Ovary (tissue), 9 donors: ENCODE measurements around the gene LRRC27. TPM values are rescaled to one million over a fixed set of nuclear protein-coding genes. Genes with fewer than 3 reads are reported as not detected.
"Not testable (repeated sequence)": the region's sequence is repeated elsewhere in the genome, so short reads cannot be mapped to it uniquely, and the experiment has no call there.

Source experiments
- DNase-seq, 5 donors: peaks; one replicate each; pipeline ENCODE4 v3.0.0-alpha.2; 2019 to 2020
- H3K27ac ChIP-seq, 2 donors: fragments of 200-600 bp; one replicate each; pipeline versions ENCODE4 v1.5.1 to v1.8.0; 2019 to 2022
- H3K27me3 ChIP-seq: fragments of 200-600 bp; one replicate; pipeline ENCODE4 v1.8.0; 2022
- H3K36me3 ChIP-seq: fragments of 200-600 bp; sonication (generic); one replicate; pipeline ENCODE4 v1.5.1; 2019
- H3K4me1 ChIP-seq: one replicate; pipeline ENCODE4 v1.8.1; 2013; ENCODE audit warnings: mild to moderate bottlenecking, moderate library complexity; ENCODE audit not compliant: insufficient read depth
- H3K4me3 ChIP-seq: fragments of 200-600 bp; sonication (generic); one replicate; pipeline ENCODE4 v1.5.1; 2017
- H3K9me3 ChIP-seq, 2 donors: fragments of 200-600 bp in 1 of 2; sonication (generic) in 1 of 2; one replicate each; pipeline versions ENCODE4 v1.5.1 to v1.8.1; 2013 to 2019; ENCODE audit warnings: mild to moderate bottlenecking in 1 of 2, moderate library complexity in 1 of 2
- CTCF ChIP-seq, 3 donors: fragments of 450-650 bp in 2 of 3; fragments of 200-600 bp in 1 of 3; IDR thresholded peaks; one replicate each; pipeline versions ENCODE4 v1.5.1 to v1.8.0; 2016 to 2022; ENCODE audit warnings: antibody characterized with exemption in 3 of 3, mild to moderate bottlenecking in 1 of 3
- EP300 ChIP-seq: sonication (generic); formaldehyde crosslinking; IDR thresholded peaks from one replicate; pipeline ENCODE4 v1.6.1; 2017; ENCODE audit warnings: antibody characterized with exemption
- POLR2A ChIP-seq: fragments of 450-650 bp; IDR thresholded peaks from one replicate; pipeline ENCODE4 v1.6.1; 2017; ENCODE audit warnings: antibody characterized with exemption, mild to moderate bottlenecking, moderate library complexity
- WGBS, 3 donors: extraction: QIAGEN DNeasy Blood & Tissue Kit in 1 of 3; methylation state at CpG; one replicate each; pipeline versions ENCODE4 v1.1.5 to v1.1.7; 2013 to 2017; 5-methylcytosine and 5-hydroxymethylcytosine counted together
- intact Hi-C, 4 donors: fragments of 100-400 bp; cut with DNase I; formaldehyde crosslinking; loops; one replicate each; pipeline versions ENCODE4 v1.11.0 to v1.15.1; 2022 to 2023
- polyA plus RNA-seq, 2 donors: library from polyadenylated mRNA; stranded (reverse); fragments of 200-250 nt in 1 of 2; fragments of 350-450 nt in 1 of 2; fragmentation: Illumina TruSeq in 1 of 2; extraction: RNeasy Lipid Tissue Mini Kit (QIAGEN cat#74804) in 1 of 2; gene quantifications; one replicate each; pipeline ENCODE4 v1.2.3, GENCODE V29; 2013 to 2014
- total RNA-seq, 7 donors: library from RNA; depleted of rRNA in 2 of 7; stranded (reverse); fragments of >200 nt in 2 of 7; fragmentation: NEBNext Ultra II Directional in 3 of 7; extraction: Animal tissue kit (Norgen Biotek cat#: 25700) in 3 of 7; gene quantifications; one replicate each; pipeline versions ENCODE4 v1.1.0 to v1.2.4, GENCODE V29; 2016 to 2023
- donor health status: DM: no; HTN: no; CAD: no; lungs with moderate emphysema.
- donor health status: DM: no; HTN: no; CAD: no.
- donor health status: Bipolar disorder and iron deficiency.
- donor health status: DM: yes; HTN: yes; CAD: no.
- donor health status: DM: no; HTN: no; CAD: no.
- donor health status: DM: yes; HTN: yes; CAD: no.

LRRC27 gene
- total and polyA plus RNA-seq, 9 donors = 7.4 to 12.3 (median 9.3) TPM

DNA sequence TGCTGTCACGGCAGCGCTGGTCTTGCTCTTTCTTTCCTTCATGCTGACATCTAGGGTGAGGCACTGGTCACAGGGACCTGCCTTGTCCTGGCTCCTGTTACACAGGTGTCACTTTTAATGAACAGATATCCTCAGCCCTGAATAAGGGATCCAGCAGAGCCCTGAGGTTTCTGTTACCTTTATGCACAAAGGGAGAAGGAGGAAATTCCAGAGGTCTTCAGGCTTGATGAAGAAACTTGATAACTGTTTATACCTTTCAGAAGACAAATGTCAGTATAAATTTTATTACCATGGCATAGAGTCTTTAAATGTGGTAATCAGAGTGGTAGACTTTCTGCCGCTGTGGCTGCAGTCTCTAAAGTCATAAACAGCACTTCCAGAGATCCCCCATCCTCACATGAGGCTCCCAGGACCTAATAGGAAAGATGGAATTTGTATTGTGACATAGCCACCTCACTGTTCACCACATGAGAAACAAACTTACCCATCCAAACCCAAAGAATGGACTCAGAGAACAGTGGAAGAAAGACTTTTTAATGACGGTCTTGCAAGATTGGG is 2.7 kb downstream of the LRRC27 start:
- WGBS, 3 donors = 91 to 94% (median 91%) methylated on average over 4 of the region's 4 CpGs
- no peaks in the 10 kb centered on the region for H3K27me3 ChIP-seq
- intact Hi-C loops = no loop called here
- no peak overlapping the region for H3K27ac ChIP-seq
- no peaks in the 10 kb centered on the region for H3K36me3 ChIP-seq
- no peak for DNase-seq
- no peaks in the 10 kb centered on the region for H3K9me3 ChIP-seq
- no peak for TF ChIP-seq EP300
- TF ChIP-seq POLR2A = no peak
- TF ChIP-seq CTCF (IDR thresholded peaks at IDR 0.05) = no peak
- H3K4me1 ChIP-seq = peaks cover 8% of the 10 kb centered on the region
- H3K4me3 ChIP-seq = no peak overlapping the region

DNA sequence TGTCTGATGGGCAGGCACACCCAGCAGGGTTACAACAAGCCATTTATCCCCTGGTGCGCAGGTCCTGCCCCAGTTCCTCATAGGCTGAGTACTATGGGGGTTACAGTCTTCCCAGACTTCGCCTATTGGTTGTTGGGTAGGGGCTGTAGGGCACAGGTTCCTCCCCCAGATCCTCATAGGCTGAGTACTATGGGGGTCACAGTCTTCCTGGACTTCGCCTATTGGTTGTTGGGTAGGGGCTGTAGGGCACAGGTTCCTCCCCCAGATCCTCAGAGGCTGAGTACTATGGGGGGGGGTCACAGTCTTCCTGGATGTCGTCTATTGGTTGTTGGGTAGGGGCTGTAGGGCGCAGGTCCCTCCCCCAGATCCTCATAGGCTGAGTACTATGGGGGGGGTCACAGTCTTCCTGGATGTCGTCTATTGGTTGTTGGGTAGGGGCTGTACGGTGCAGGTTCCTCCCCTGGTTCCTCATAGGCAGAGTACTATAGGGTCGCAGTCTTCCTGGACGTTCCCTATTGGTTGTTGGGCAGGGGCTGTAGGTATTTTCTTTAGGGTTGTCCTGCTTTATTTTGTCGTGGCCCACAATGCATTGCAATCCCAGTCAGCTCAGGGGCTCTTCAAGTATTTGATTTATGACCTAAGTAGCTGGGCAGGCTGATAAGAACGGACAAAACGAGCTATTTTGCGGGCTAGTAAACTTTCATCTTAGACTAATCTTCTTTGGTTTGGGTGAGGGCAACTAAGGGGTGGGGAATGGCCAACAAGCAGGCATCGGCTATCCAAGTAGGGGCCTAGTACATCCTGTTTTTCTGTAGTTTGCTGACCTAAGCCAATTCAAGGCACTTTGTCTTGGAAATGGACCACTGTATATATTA is 3.4 kb downstream of the LRRC27 start:
- TF ChIP-seq CTCF (IDR thresholded peaks at IDR 0.05) = no peak
- no peak for TF ChIP-seq POLR2A
- TF ChIP-seq EP300 = no peak
- DNase-seq = no peak
- Histone ChIP-seq H3K27me3 (no peaks in the 10 kb centered on the region), H3K4me3 (no peak overlapping the region), H3K9me3 (no peaks in the 10 kb centered on the region), H3K27ac (no peak overlapping the region), H3K4me1 (peaks cover 3% of the 10 kb centered on the region), H3K36me3 (no peaks in the 10 kb centered on the region)
- WGBS, 3 donors = 85 to 88% (median 87%) methylated on average over 14 of the region's 14 CpGs
- intact Hi-C loops = no loop called here

DNA sequence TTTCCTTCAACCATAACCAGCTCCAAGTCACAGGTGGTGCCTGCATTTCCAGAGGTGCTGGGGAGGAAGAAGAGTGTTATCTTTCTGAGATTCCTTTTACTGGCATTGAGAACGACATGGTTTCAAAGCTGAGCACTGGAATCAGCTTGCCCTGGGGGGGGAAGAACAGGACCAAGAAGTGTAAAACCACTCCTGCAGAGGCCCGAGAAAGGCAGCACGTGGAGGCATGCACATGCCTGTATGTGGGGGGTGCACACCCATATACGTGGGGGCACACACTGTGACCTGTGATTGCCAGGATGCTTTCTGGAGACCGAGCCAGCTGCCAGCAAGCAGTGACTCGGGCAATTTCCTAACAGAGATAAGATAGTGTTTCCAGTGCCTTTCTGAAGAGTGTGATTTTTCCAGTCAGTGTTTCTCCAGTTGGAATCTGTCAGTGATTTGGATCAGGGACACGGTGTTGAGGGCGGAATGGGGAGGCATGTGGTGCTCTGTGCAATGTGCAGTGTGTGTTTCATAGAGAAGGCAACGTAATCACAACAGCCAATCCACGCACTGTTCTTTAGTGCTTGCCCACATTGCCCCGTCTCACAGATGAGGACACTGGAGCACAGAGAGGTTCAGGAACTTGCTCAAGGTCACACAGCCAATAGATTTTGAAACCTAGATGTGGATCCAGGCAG is 4.2 kb downstream of the LRRC27 start:
- H3K9me3 ChIP-seq = no peaks in the 10 kb centered on the region
- no peaks in the 10 kb centered on the region for H3K36me3 ChIP-seq
- H3K4me3 ChIP-seq = no peak overlapping the region
- H3K27me3 ChIP-seq = no peaks in the 10 kb centered on the region
- no peak overlapping the region for H3K27ac ChIP-seq
- WGBS, 3 donors = 54 to 66% (median 58%) methylated on average over 11 of the region's 11 CpGs
- intact Hi-C loops = no loop called here
- TF ChIP-seq EP300 (no peak), POLR2A (no peak), CTCF (IDR thresholded peaks at IDR 0.05) (no peak)
- DNase-seq = no peak
- H3K4me1 ChIP-seq = no peaks in the 10 kb centered on the region

GRCh38 chr10:132336919-132337407 is 5.0 kb downstream of the LRRC27 start:
- intact Hi-C loops = no loop called here
- DNase-seq = no peak
- H3K36me3 ChIP-seq = no peaks in the 10 kb centered on the region
- no peaks in the 10 kb centered on the region for H3K27me3 ChIP-seq
- TF ChIP-seq CTCF (IDR thresholded peaks at IDR 0.05) (no peak), POLR2A (no peak), EP300 (no peak)
- H3K4me1 ChIP-seq = no peaks in the 10 kb centered on the region
- H3K4me3 ChIP-seq = peak overlapping the region; percentile 11
- H3K27ac ChIP-seq = no peak overlapping the region
- no peaks in the 10 kb centered on the region for H3K9me3 ChIP-seq
- 69 to 80% (median 72%) methylated on average over 19 of the region's 19 CpGs for WGBS, 3 donors

- H3K36me3 ChIP-seq, DNase-seq, H3K9me3 ChIP-seq, H3K27me3 ChIP-seq, H3K4me1 ChIP-seq, H3K4me3 ChIP-seq, intact Hi-C loops, H3K27ac ChIP-seq: not testable (repeated sequence)
- WGBS, 3 donors = 89 to 96% (median 93%) methylated on average over 7 of the region's 7 CpGs
These were observed 5.9 kb downstream of the LRRC27 start for GRCh38 chr10:132337854-132338253.
